HCT116 (cell line): ENCODE results near the gene DDX6. TPM values are rescaled to one million over a fixed set of nuclear protein-coding genes. Genes with fewer than 3 reads are reported as not detected.

ENCODE experiments used
- ATAC-seq: fragments of 200-7000 bp; cut with Tn5 transposase; 2 replicates; pipeline ENCODE4 v1.9.1; 2020; ENCODE audit warnings: mild to moderate bottlenecking, moderate library complexity
- BruUV-seq: library from RNA; stranded (reverse); fragments of 400-500 nt; replicated peaks from 2 replicates; lab custom pipeline; 2021; lab: Mats Ljungman, UMichigan
- CTCF ChIA-PET: fragments of 300-600 bp; sonication (Branson Sonifier 250); formaldehyde crosslinking; loops from one replicate; lab custom pipeline; 2021; ENCODE audit warnings: antibody characterized with exemption; lab: Charles Lee
- POLR2A ChIA-PET: fragments of 300-600, 350-600 bp; sonication (Branson Sonifier 250); formaldehyde crosslinking; loops from one replicate; lab custom pipeline; 2021; ENCODE audit warnings: antibody characterized with exemption; lab: Charles Lee
- RAD21 ChIA-PET, 2 experiments: fragments of 300-600 bp; sonication (Branson Sonifier 250); formaldehyde crosslinking; loops; one replicate each; lab custom pipeline; 2023; ENCODE audit warnings: low total read pairs in 2 of 2; ENCODE audit not compliant: uncharacterized antibody in 2 of 2, unreplicated experiment in 2 of 2, low non-redundant PET in 1 of 2; lab: Charles Lee
- DNase-seq: peaks from one replicate; pipeline ENCODE4 v3.0.0-alpha.2; 2010; ENCODE audit warnings: low read depth, low spot score
- H2AFZ ChIP-seq: fragments of 200-600 bp; shearing (Covaris generic), sonication (generic); 2 replicates; pipeline ENCODE4 v1.6.1; 2017; ENCODE audit warnings: low read depth, mixed run types, mixed read lengths, antibody characterized with exemption, low read length; ENCODE audit not compliant: poor library complexity, severe bottlenecking
- H3K27ac ChIP-seq: 2 replicates; pipeline ENCODE4 v1.5.1; 2012; ENCODE audit warnings: low read depth, low read length
- H3K27me3 ChIP-seq: fragments of 200-600 bp; sonication (generic); 2 replicates; pipeline ENCODE4 v1.6.1; 2016; ENCODE audit warnings: mixed run types, low read length, mixed read lengths; ENCODE audit not compliant: insufficient read depth
- H3K36me3 ChIP-seq, 2 experiments: fragments of 200-500 bp in 1 of 2; fragments of 200-600 bp in 1 of 2; sonication (Bioruptor generic) in 1 of 2; sonication (generic) in 1 of 2; 2 replicates each; pipeline versions ENCODE4 v1.5.1 to v1.6.1; 2014 to 2016; ENCODE audit warnings: low read length in 2 of 2, inconsistent platforms in 1 of 2, mixed read lengths in 1 of 2, mixed run types in 1 of 2; ENCODE audit not compliant: insufficient read depth in 2 of 2, control insufficient read depth in 1 of 2
- H3K4me1 ChIP-seq, 2 experiments: fragments of 200-600 bp in 1 of 2; sonication (generic) in 1 of 2; 2 replicates each; pipeline versions ENCODE4 v1.5.1 to v1.6.1; 2012 to 2017; ENCODE audit warnings: low read length in 2 of 2, inconsistent platforms in 1 of 2, mild to moderate bottlenecking in 1 of 2, mixed read lengths in 1 of 2, mixed run types in 1 of 2, moderate library complexity in 1 of 2; ENCODE audit not compliant: insufficient read depth in 2 of 2, control insufficient read depth in 1 of 2
- H3K4me2 ChIP-seq: fragments of 200-600 bp; sonication (generic); 2 replicates; pipeline ENCODE4 v1.6.1; 2017; ENCODE audit warnings: mixed run types, low read length, mixed read lengths
- H3K4me3 ChIP-seq, 2 experiments: fragments of 200-600 bp in 1 of 2; sonication (generic) in 1 of 2; replicated peaks in 1 of 2; 2 replicates each; pipeline ENCODE4 v1.5.1; 2011 to 2016; ENCODE audit warnings: low read length in 2 of 2, control low read depth in 1 of 2, low read depth in 1 of 2, mild to moderate bottlenecking in 1 of 2, mixed read lengths in 1 of 2, mixed run types in 1 of 2
- H3K79me2 ChIP-seq: fragments of 200-600 bp; sonication (generic); 2 replicates; pipeline ENCODE4 v1.6.1; 2017; ENCODE audit warnings: mild to moderate bottlenecking, mixed run types, low read length, moderate library complexity, mixed read lengths; ENCODE audit not compliant: insufficient read depth
- H3K9ac ChIP-seq: fragments of 200-600 bp; sonication (generic); 2 replicates; pipeline ENCODE4 v1.6.1; 2016; ENCODE audit warnings: low read length, mixed read lengths
- H3K9me2 ChIP-seq: fragments of 200-600 bp; sonication (generic), shearing (Covaris generic); 2 replicates; pipeline ENCODE4 v1.6.1; 2017; ENCODE audit warnings: mixed run types, mild to moderate bottlenecking, moderate library complexity; ENCODE audit not compliant: insufficient read depth
- H3K9me3 ChIP-seq, 2 experiments: fragments of 200-500 bp in 1 of 2; fragments of 200-600 bp in 1 of 2; sonication (Bioruptor generic) in 1 of 2; sonication (generic) in 1 of 2; 2 replicates each; pipeline ENCODE4 v1.6.1; 2014 to 2017; ENCODE audit warnings: low read length in 2 of 2, mixed read lengths in 2 of 2, inconsistent platforms in 1 of 2, low read depth in 1 of 2, mild to moderate bottlenecking in 1 of 2, mixed run types in 1 of 2, moderate library complexity in 1 of 2; ENCODE audit not compliant: control insufficient read depth in 1 of 2, insufficient read depth in 1 of 2
- H4K20me1 ChIP-seq: fragments of 200-600 bp; sonication (generic), shearing (Covaris generic); 2 replicates; pipeline ENCODE4 v1.6.1; 2017; ENCODE audit warnings: mixed run types, mild to moderate bottlenecking, moderate library complexity; ENCODE audit not compliant: insufficient read depth
- CEBPB ChIP-seq: IDR thresholded peaks from 2 replicates; pipeline ENCODE4 v1.6.1; 2012; ENCODE audit warnings: low read depth
- EGR1 ChIP-seq: IDR thresholded peaks from 2 replicates; pipeline ENCODE4 v1.6.1; 2012; ENCODE audit warnings: low read depth
- EZH2phosphoT487 ChIP-seq: fragments of 200-600 bp; IDR thresholded peaks from 2 replicates; pipeline ENCODE4 v1.6.1; 2018; ENCODE audit warnings: antibody characterized with exemption, borderline replicate concordance
- SRF ChIP-seq: IDR thresholded peaks from 2 replicates; pipeline ENCODE4 v1.6.1; 2012; ENCODE audit warnings: low read depth
- TCF7L2 ChIP-seq: IDR thresholded peaks from 2 replicates; pipeline ENCODE4 v1.7.0; 2011; ENCODE audit warnings: borderline replicate concordance, inconsistent platforms; ENCODE audit not compliant: insufficient read depth, insufficient read length; ENCODE audit errors: extremely low read depth
- YY1 ChIP-seq: IDR thresholded peaks from 2 replicates; pipeline ENCODE4 v1.6.1; 2011; ENCODE audit warnings: low read length, low read depth, moderate library complexity, mild to moderate bottlenecking; ENCODE audit not compliant: insufficient replicate concordance; ENCODE audit errors: extremely low read depth
- ZNF274 ChIP-seq: fragments of 200-500 bp; sonication (Bioruptor generic); IDR thresholded peaks from 2 replicates; pipeline ENCODE4 v1.6.1; 2014; ENCODE audit warnings: mild to moderate bottlenecking, low read depth, low read length, inconsistent platforms
- intact Hi-C: fragments of 100-400 bp; cut with micrococcal nuclease; formaldehyde crosslinking; loops from 2 replicates; pipeline ENCODE4 v1.10.0; 2022
- total RNA-seq: library from RNA; stranded (reverse); gene quantifications from one replicate; pipeline ENCODE4 v1.2.1, GENCODE V29; 2021; ENCODE audit not compliant: unreplicated experiment
- TF ChIP-seq, protein P1 (sequence below): IDR thresholded peaks from 2 replicates; pipeline ENCODE4 v1.6.1; 2012
- TF ChIP-seq, protein P2 (sequence below), 3 experiments: fragments of 200-600 bp in 1 of 3; sonication (generic) in 1 of 3; IDR thresholded peaks in 2 of 3; conservative IDR thresholded peaks in 1 of 3; 2 replicates each; pipeline ENCODE4 v1.5.1; 2012 to 2017; ENCODE audit warnings: low read depth in 2 of 3, low read length in 2 of 3, antibody characterized with exemption in 1 of 3, borderline replicate concordance in 1 of 3, control low read depth in 1 of 3, mild to moderate bottlenecking in 1 of 3, mixed read lengths in 1 of 3, mixed run types in 1 of 3, moderate library complexity in 1 of 3; ENCODE audit not compliant: insufficient read depth in 1 of 3

Gene DDX6
- total RNA-seq, 1 experiment from 2014 or later: 150 TPM

DNA sequence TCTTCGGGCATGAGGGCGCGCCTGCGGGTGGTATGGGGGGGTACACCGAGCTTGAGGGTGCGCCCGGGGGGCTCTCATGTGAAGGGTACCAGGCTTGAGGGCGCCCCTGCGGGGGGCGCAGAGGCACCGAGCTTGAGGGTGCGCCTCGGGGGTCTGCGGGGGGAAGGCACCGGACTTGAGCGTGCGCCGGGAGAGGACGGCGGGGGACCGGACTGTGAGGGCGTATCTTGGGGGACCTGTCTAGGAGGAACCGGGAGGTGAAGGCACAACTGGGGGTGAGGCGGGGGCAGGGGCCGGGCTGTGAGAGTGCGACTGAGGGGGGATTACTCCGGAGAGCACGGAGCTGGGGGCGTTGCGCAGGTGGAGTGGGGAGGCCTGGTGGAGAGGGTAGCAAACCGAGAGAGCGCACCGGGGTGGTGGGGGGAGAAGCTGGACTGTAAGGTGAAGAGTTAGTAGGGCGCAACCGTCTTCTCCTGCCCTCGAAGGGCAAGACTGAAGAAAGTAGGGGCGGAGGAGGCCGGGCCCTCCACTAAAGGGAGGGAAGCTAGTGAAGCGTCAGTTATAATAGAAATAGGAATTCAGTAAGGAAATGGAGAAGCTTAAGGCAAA lies 1.1 kb upstream of the DDX6 start:
- Histone ChIP-seq H3K4me2 (peak overlapping the region; percentile 80), H3K27ac (peak overlapping the region; percentile 96), H4K20me1 (no peaks in the 10 kb centered on the region), H3K4me1 (peaks cover 14 to 35% of the 10 kb centered on the region in 2 experiments), H3K9me2 (no peaks in the 10 kb centered on the region), H3K9me3 (no peaks in the 10 kb centered on the region), H3K4me3 (peak overlapping the region; percentile 96 to 99), H3K9ac (peak overlapping the region; percentile 100), H3K27me3 (no peaks in the 10 kb centered on the region), H3K36me3 (no peaks in the 10 kb centered on the region), H2AFZ (no peak overlapping the region), H3K79me2 (peaks cover 50% of the 10 kb centered on the region)
- CTCF ChIA-PET: interaction anchor here (0.9 to 2.5 kb wide), 3 partner anchors 91 to 136 kb away, joined by 3 to 12 read pairs (median 7); partner anchors contain the start of gene CXCR5
- no peak for DNase-seq
- BruUV-seq: no TSS peak
- POLR2A ChIA-PET: interaction anchor here (1.1 to 3.8 kb wide), 15 partner anchors 10 to 138 kb away, joined by 3 to 18 read pairs (median 5); no protein-coding TSS in a partner anchor
- RAD21 ChIA-PET: interaction anchor here in 1 of 2 experiments (0.7 kb wide), 1 partner anchor 165 kb away, joined by 4 read pairs; no protein-coding TSS in a partner anchor
- TF ChIP-seq SRF (no peak), ZNF274 (no peak), EZH2phosphoT487 (no peak)
- TF ChIP-seq, protein P1, sequence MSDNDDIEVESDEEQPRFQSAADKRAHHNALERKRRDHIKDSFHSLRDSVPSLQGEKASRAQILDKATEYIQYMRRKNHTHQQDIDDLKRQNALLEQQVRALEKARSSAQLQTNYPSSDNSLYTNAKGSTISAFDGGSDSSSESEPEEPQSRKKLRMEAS: 0 out of 2 replicates have a peak, but pooled peaks have one; percentile 0
- peak; percentile 35 for ATAC-seq
- intact Hi-C loops: loop anchor here (2.0 to 5.0 kb wide), 2 partner anchors 115 to 137 kb away; no protein-coding TSS in a partner anchor

DNA sequence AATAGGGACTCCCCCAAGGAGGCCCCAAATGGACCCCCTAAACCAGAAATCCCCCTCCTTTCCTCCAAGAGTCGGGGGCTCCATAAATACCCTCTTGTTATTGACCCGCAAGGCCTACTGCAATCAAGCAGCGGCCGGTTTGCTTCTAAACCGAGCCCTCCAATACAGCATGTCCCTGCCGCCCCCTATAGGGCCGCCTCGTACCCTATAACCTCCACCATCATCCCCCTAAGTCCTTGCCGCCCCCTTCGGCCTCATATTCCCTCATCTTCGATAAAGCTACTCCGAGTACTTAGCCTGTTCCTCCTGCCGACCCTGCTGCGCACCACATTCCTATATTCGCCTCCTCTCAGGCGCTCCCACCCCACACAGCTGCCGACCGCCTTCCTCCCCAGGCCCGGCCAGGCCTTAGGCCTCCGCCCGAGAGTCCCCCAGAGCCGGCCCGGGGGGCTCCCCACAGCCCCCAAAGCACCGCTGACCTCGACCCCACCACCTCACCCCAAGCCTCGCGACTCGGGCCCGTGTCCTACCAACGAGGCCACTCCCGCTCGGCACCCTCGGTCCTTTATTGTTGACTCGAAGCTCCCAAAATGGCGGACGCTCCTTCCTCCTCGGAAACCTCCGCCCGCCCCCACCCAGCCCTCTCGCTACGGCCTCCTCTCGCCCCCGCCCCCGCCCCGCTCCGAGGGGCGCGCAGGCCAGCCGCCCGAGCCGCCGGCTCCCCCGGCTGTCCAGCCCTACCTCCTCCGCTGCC lies 430 bp downstream of the DDX6 start:
- Histone ChIP-seq H3K4me2 (peak overlapping the region; percentile 80), H3K9me3 (no peaks in the 10 kb centered on the region), H2AFZ (no peak overlapping the region), H3K27ac (peak overlapping the region; percentile 96), H3K9ac (peak overlapping the region; percentile 100), H4K20me1 (peaks cover 8% of the 10 kb centered on the region; the same call in 1 of the 2 replicates), H3K9me2 (no peaks in the 10 kb centered on the region), H3K27me3 (no peaks in the 10 kb centered on the region), H3K4me3 (peak overlapping the region; percentile 96 to 99), H3K79me2 (peaks cover 65% of the 10 kb centered on the region), H3K4me1 (peaks cover 14 to 47% of the 10 kb centered on the region in 2 experiments), H3K36me3 (peaks cover 3 to 7% of the 10 kb centered on the region in 2 experiments; a peak in 3 of 4 replicates)
- CTCF ChIA-PET: interaction anchor here (1.0 to 2.5 kb wide), 3 partner anchors 101 to 166 kb away, joined by 3 to 12 read pairs (median 4); no protein-coding TSS in a partner anchor
- no TSS peak for BruUV-seq
- POLR2A ChIA-PET: interaction anchor here (0.6 to 3.8 kb wide), 9 partner anchors 9 to 278 kb away, joined by 3 to 15 read pairs (median 4); partner anchors contain the start of gene BCL9L
- ATAC-seq (peak; percentile 37), DNase-seq (no peak)
- RAD21 ChIA-PET: interaction anchor here in 1 of 2 experiments (0.6 kb wide), 1 partner anchor 206 kb away, joined by 4 read pairs; no protein-coding TSS in a partner anchor
- intact Hi-C loops: loop anchor here (1.0 to 5.0 kb wide), 3 partner anchors 100 to 138 kb away; no protein-coding TSS in a partner anchor
- TF ChIP-seq CEBPB (no peak), TCF7L2 (no peak), SRF (no peak), EGR1 (no peak), YY1 (peak; percentile 24)
- TF ChIP-seq, protein P2, sequence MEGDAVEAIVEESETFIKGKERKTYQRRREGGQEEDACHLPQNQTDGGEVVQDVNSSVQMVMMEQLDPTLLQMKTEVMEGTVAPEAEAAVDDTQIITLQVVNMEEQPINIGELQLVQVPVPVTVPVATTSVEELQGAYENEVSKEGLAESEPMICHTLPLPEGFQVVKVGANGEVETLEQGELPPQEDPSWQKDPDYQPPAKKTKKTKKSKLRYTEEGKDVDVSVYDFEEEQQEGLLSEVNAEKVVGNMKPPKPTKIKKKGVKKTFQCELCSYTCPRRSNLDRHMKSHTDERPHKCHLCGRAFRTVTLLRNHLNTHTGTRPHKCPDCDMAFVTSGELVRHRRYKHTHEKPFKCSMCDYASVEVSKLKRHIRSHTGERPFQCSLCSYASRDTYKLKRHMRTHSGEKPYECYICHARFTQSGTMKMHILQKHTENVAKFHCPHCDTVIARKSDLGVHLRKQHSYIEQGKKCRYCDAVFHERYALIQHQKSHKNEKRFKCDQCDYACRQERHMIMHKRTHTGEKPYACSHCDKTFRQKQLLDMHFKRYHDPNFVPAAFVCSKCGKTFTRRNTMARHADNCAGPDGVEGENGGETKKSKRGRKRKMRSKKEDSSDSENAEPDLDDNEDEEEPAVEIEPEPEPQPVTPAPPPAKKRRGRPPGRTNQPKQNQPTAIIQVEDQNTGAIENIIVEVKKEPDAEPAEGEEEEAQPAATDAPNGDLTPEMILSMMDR (IDR thresholded peaks at IDR 0.05 in 2 of 3, conservative IDR thresholded peaks at IDR 0.05 in 1 of 3; ENCODE audit: borderline replicate concordance in 1 of 3, insufficient read depth in 1 of 3, low read depth in 2 of 3, low read length in 2 of 3): peak in 2 of 3 experiments; percentile 46 to 47; a peak in 4 of 6 replicates
